HL-60 (cell line): ENCODE measurements around the gene RET.

Source experiments
- GABPA ChIP-seq: IDR thresholded peaks from 2 replicates; pipeline ENCODE4 v1.6.1; 2012; ENCODE audit warnings: low read depth
- POLR2AphosphoS5 ChIP-seq: IDR thresholded peaks from 2 replicates; pipeline ENCODE4 v1.6.1; 2012; ENCODE audit warnings: low read depth
- TF ChIP-seq, protein P1 (sequence below): IDR thresholded peaks from one replicate; pipeline ENCODE4 v1.5.1; 2011; ENCODE audit warnings: low read length, control low read depth, inconsistent platforms; ENCODE audit not compliant: insufficient read depth
- TF ChIP-seq, protein P2 (sequence below): IDR thresholded peaks from 2 replicates; pipeline ENCODE4 v1.6.1; 2012; ENCODE audit warnings: low read depth; ENCODE audit not compliant: insufficient replicate concordance

DNA sequence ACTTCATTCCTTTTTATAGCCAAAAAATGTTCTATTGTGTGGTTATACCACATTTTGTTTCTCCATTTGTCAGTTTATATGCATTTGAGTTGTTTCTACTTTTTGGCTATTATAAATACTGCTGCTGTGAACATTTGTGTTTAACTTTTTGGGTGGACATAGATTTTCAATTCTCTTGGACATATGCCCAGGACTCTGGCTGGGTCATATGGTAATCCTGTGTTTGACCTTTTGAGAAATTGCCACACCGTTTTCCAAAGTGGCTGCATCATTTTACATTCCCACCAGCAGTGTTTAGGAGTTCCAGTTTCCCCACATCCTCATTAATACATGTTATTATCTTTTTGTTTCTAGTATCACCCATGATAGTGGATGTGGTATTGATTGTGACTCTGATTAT lies 100.7 kb downstream of the RET start:
- no peak for TF ChIP-seq POLR2AphosphoS5
- TF ChIP-seq, protein P1, sequence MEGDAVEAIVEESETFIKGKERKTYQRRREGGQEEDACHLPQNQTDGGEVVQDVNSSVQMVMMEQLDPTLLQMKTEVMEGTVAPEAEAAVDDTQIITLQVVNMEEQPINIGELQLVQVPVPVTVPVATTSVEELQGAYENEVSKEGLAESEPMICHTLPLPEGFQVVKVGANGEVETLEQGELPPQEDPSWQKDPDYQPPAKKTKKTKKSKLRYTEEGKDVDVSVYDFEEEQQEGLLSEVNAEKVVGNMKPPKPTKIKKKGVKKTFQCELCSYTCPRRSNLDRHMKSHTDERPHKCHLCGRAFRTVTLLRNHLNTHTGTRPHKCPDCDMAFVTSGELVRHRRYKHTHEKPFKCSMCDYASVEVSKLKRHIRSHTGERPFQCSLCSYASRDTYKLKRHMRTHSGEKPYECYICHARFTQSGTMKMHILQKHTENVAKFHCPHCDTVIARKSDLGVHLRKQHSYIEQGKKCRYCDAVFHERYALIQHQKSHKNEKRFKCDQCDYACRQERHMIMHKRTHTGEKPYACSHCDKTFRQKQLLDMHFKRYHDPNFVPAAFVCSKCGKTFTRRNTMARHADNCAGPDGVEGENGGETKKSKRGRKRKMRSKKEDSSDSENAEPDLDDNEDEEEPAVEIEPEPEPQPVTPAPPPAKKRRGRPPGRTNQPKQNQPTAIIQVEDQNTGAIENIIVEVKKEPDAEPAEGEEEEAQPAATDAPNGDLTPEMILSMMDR: no peak
- TF ChIP-seq GABPA: no peak
- TF ChIP-seq, protein P2, sequence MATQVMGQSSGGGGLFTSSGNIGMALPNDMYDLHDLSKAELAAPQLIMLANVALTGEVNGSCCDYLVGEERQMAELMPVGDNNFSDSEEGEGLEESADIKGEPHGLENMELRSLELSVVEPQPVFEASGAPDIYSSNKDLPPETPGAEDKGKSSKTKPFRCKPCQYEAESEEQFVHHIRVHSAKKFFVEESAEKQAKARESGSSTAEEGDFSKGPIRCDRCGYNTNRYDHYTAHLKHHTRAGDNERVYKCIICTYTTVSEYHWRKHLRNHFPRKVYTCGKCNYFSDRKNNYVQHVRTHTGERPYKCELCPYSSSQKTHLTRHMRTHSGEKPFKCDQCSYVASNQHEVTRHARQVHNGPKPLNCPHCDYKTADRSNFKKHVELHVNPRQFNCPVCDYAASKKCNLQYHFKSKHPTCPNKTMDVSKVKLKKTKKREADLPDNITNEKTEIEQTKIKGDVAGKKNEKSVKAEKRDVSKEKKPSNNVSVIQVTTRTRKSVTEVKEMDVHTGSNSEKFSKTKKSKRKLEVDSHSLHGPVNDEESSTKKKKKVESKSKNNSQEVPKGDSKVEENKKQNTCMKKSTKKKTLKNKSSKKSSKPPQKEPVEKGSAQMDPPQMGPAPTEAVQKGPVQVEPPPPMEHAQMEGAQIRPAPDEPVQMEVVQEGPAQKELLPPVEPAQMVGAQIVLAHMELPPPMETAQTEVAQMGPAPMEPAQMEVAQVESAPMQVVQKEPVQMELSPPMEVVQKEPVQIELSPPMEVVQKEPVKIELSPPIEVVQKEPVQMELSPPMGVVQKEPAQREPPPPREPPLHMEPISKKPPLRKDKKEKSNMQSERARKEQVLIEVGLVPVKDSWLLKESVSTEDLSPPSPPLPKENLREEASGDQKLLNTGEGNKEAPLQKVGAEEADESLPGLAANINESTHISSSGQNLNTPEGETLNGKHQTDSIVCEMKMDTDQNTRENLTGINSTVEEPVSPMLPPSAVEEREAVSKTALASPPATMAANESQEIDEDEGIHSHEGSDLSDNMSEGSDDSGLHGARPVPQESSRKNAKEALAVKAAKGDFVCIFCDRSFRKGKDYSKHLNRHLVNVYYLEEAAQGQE: no peak
